ENCODE data around the gene LRP5.
"Not testable (repeated sequence)": the region's sequence is repeated elsewhere in the genome, so short reads cannot be mapped to it uniquely, and the experiment has no call there.

LRP5 gene

DNA sequence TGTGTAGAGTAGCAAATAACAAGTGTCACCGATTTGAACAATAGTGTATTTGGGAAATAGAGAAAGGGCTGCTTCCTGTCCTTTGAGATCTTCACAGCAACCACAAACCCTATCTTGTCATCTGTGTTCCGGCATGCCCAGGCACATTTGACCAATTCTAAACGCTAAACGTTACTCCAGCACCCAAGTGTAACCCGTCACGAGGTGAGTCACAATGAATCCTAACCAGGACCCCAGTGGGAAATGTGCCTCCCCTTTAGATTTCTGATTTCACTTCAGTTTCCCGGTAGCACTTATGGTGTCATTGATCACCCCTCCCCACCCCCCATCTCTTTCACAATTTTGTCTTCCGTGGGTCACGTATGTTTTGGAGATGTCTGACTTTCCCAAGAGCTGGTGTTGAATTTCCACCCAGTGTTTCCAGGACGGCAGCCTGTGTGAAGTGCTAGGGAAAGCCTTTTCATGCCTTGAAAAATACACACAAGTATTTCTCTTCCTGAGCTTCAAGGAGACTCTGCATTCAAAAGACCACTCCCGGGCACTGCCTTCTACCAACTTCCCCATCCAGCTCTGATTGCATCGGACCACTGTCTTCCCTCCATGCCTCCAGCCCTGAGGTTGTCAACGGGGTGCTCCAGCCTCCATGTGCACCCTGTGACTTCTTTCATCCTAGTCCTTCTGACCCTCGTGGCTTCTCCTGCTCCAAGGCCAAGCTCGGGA is 30.1 kb upstream of the LRP5 start:
- DNase-seq (ENCODE audit: low read depth in 2 of 2) = peak; percentile 17 to 34

DNA sequence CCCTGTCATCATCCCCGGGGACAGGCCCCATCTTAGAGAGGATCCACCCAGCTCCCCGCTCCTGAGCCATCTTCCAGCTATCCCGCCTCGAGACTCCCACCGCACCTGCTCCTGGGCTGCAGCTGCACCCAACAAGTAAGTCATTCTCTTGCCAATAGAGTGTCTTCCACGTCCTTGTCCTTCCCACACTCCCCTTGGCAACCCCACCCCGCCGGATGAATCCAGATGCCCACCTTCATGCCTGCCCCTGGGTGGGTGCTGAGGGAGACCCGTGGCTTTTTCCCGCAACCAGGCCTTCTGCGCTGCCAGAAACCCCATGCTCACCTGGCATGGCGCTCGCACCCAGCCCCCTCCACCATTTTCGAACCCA is 29.5 kb upstream of the LRP5 start:
- DNase-seq (ENCODE audit: low read depth in 2 of 2) = no peak

- DNase-seq (ENCODE audit: low read depth in 2 of 2) = not testable (repeated sequence)
These were observed 27.8 kb upstream of the LRP5 start for GRCh38 chr11:68284588-68284987.

GRCh38 chr11:68287419-68287818 is 25.0 kb upstream of the LRP5 start:
- DNase-seq (ENCODE audit: low read depth in 2 of 2) = no peak

DNA sequence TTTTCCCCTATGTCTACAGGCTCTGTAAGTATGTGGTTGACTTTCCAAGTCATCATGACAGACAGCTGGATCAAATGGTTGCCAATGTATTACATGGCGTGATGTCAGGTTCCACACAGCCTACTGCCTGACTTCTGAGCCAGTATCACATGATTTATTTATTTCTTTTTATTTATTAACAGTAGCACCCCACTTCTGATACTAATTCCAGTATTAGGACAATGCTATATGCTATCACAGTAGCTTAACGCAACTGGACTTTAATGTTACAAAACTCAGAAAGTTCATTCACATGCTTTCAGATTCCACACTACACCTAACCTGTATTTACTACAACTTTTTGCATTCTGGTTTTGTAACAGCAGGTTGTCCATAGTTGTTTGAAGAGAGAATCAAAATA is 22.9 kb upstream of the LRP5 start:
- no peak for DNase-seq (ENCODE audit: low read depth in 2 of 2)

DNA sequence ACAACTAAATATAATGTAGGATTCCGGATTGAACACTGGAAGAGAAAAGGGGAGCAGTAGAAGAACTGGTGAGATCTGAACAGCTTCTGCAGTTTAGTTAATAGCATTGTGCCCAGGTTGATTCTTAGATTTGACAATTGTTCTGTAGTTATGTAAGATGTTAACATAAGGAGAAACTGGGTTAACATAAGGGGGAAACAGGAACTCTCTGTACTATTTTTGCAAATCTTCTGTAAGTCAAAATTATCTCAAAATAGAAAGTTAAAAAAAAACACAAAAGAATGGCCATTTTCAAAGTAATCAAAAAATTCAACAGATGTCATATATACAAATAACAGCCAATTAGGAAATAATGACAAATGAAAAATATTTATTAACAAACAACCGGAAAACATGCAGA is 18.7 kb upstream of the LRP5 start:
- DNase-seq (ENCODE audit: low read depth in 2 of 2) = no peak

DNA sequence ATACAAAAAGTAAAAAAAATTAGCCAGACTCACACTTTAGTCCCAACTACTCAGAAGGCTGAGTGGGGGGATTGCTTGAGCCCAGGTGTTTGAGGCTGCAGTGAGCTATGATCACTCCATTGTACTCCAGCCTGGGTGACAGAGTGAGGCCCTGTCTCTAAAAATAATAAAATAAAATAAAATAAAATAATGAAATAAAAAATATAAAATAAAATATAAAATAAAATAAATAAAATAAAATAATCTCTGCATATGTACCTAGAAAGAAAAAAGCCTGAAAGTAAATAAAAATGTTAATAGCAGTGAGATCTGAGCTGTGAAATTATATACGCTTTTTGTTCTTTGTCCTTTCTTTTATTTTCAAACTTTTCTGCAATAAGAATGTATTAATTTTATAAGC is 17.1 kb upstream of the LRP5 start:
- DNase-seq (ENCODE audit: low read depth in 2 of 2) = no peak

DNA sequence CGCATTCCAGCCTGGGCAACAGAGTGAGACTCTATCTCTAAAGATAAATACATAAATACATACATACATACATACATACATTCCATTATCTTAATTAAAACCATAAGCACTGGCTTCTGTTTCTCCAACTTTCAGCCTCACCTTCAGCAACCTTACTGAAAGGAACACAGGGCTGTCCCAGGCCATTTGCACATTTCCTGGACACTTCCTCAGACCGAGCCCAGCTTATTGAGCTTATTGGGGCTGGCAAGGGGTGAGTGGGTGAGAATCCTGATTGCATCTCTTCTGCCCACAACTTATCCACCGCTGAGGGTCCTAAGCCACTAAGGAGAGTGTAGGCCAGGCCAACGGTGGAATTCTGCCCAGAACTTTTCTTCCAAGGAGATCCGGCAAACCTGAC is 16.5 kb upstream of the LRP5 start:
- no peak for DNase-seq (ENCODE audit: low read depth in 2 of 2)

DNA sequence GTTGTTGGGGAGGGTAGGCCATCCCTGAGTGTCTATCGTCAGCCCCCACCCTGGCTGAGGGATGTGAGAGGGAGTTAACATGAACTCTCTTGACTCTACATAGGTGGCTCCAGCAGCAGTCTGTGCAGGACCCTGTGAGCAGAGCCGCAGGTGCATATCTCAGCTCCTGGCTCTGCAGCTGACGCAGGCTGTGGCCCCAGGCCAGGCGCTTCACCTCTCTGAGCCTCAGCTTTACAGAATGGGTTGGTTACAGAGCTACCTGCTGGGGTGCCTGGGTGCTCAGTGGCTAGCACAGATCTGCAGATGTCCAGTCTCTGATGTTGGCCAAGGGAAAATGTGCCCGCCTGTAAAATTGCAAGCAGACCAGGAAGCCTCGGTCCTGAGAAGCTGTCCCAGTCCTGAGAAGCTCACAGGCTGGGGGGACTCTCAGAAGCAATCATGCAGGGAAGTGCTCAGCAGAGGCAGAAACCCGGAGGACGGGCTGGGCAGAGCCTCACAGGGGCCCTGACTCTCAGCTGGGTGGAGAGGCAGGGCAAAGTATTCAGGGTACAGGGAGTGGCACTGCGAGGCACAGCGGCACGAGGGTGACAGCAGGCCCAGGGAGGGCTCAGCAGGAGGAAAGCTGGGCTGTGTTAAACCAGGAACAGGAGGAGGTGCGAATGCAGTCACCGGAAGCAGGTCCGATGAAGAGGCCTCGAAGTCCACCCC is 15.9 kb upstream of the LRP5 start:
- DNase-seq (ENCODE audit: low read depth in 2 of 2) = no peak

GRCh38 chr11:68297052-68297378 is 15.4 kb upstream of the LRP5 start:
- no peak for DNase-seq (ENCODE audit: low read depth in 2 of 2)

DNA sequence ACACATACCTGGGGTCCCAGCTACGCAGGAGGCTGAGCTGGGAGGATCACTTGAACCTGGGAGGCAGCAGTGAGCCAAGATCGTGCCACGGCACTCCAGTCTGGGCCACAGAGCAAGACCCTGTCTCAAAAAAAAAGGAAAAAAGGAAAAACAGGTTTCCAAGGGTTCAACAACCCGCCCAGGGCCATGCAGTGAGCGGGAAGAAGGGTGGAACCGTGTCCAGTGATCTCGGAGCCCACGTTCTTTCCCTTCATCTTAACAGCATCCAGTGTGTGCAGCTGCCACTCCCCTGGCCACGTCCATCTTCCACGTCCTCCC is 14.9 kb upstream of the LRP5 start:
- no peak for DNase-seq (ENCODE audit: low read depth in 2 of 2)

DNA sequence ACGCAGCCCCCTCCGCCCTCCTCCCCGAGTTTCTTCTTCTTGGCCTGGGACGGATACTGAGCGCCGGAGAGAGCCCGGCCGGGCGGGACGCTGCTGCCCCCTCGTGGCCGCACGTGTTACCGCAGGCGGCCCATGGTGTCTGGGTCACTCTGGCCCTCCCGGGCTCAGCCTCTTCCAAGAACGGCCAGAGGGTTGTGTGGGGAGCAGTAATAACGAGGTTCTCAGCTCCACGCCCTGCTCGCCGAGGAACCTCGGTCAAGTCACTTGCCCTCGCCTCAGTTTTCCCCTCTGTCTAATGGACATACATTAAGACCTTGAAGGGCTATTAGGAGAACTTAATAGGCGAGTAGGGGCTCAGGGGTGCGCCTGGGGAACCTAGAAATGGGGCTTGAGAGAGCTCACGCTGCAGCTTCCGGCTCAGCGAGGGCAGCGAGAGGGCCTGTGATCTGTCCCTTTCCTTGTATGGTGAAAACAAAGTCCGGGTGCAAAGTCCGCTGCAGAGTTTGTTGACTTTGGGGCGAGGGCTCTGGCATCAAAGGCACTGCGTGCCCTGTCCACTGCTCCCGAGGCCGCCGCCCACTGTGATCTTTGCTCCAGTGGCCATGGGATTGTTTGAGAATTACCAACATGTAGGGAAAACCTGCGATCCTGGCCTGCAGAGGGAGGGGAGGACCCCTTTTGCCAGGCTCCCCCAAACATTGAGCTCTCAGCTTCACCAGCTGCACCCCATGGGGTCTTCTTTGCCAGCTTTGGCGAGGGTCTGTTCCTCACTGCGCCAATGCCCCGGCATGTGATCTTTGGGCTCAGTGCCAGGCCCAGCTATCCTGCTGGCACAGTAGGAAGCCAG is 14.4 kb upstream of the LRP5 start:
- DNase-seq (ENCODE audit: low read depth in 2 of 2) = peak; percentile 53 to 66

- DNase-seq (ENCODE audit: low read depth in 2 of 2) = no peak
These were observed 13.5 kb upstream of the LRP5 start for GRCh38 chr11:68298659-68299516.

DNA sequence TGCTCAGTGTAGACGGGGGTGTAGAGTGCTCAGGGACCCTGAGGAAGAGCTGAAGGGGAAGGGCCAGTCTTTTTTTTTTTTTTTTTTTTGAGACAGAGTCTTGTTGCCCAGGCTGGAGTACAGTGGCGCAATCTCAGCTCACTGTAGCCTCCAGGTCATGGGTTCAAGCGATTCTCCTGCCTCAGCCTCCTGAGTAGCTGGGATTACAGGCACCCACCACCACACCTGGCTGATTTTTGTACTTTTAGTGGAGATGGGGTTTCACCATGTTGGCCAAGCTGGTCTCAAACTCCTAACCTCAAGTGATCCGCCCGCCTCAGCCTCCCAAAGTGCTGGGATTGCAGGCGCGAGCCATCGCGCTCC is 12.9 kb upstream of the LRP5 start:
- DNase-seq (ENCODE audit: low read depth in 2 of 2) = not testable (repeated sequence)

DNA sequence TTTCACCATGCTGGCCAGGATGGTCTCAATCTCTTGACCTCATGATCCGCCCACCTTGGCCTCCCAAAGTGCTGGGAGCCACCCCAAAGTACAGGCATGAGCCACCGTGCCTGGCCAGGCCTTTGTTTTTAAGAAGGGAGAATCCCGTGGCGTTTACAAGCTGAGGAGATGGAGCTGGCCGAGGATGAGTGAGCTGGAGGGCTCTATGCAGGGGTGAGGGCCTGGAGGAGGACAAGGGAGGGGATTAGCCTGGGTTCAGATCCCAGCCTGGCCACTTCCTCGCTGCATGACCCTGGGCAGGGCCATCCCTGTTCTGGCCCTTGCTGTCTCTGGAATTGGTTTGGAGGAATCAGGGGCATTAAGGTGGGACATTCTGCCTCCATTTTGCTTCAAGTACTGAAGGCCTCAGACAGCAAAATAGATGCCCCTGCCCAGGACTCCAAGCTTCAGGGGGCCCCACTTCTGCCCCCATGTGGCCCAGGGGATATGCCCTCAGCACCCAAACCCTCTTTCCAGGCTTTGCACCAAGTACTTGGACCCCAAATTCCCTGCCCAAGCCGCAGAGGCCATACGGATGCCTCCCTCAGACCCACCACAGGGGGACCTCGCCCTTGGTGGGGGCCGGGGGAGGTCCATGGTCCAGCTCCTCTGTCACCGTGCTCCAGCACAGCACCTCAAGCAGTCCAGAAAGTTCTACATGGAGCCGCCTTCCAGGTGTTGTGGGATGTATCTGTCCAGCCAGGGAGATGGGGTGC is 12.1 kb upstream of the LRP5 start:
- no peak for DNase-seq (ENCODE audit: low read depth in 2 of 2)

DNA sequence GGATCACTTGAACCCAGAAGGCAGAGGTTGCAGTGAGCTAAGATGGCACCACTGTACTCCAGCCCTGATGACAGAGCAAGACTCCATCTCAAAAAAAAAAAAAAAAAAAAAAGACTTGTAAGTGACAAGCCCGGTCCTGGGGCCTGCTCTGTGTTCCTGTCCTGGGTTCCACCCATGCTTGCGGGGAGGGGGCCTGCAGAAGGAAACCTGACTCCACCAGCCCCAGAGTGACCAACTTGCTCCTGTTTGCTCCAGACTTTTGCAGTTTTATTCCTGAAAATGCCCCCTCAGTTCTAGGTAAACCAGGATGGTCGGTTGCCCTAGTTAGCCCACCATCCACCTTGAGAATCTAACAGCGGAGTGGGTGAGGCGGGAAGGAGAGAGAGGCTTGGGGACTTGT is 10.1 kb upstream of the LRP5 start:
- no peak for DNase-seq (ENCODE audit: low read depth in 2 of 2)

- no peak for DNase-seq (ENCODE audit: low read depth in 2 of 2)
These were observed 9.7 kb upstream of the LRP5 start for GRCh38 chr11:68302670-68303069.

DNA sequence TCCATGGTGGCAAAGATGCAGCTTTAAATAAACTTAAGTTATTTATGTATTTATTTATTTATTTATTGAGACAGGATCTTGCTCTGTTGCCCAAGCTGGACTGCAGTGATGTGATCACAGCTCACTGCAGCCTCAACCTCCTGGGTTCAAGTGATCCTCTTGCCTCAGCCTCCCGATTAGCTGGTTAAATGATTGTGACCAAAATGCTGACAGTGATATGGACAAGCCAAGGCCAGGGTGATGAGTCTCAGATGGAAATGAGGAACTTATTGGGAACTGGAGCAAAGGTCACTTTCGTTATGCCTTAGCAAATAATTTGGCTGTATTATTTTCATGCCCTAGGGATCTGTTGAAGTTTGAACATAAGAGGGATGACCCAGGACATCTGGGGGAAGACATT is 9.3 kb upstream of the LRP5 start:
- DNase-seq (ENCODE audit: low read depth in 2 of 2) = no peak

- no peak for DNase-seq (ENCODE audit: low read depth in 2 of 2)
These were observed 8.2 kb upstream of the LRP5 start for GRCh38 chr11:68303982-68304780.

DNA sequence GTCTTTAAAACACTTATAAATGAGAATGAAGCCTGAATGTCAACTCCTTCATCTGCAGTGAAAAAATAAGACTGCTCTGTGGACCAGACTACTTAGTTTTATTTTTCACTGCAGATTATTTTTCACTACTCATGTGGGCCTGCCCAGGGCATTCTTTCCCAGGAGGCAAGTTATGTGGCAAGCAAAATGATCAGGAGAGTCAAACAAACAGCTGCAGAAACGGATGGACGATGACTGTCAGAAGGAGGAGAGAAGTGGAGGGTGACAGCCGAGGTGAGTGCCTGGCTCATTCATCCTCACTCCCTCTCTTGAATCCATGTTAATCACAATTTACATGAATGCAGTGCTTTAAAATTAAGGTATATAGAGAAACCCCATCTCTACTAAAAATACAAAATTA is 5.8 kb upstream of the LRP5 start:
- DNase-seq (ENCODE audit: low read depth in 2 of 2) = no peak

DNA sequence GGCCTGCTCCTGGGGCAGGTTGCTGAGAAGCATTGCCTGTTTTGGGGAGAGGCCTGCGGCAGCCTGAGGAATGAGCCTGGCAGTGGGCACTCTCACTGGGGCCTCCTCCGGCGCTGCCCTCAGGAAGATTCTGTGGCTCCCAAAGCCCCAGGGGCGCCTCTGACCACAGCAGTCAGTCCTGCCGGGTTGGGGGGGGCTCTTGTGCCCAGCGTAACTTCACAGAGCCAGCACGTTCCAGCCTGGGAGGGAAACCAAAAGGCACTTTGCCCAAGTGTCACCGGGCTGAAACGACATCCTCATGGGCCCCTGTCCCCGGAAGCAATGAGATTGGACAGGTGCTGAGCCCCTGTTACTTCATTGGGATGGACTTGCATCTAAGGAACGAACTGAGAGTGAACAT is 4.3 kb upstream of the LRP5 start:
- DNase-seq (ENCODE audit: low read depth in 2 of 2) = no peak

All from stimulated activated CD8-positive, alpha-beta memory T cell treated with anti-CD3 and anti-CD28 coated beads, Interleukin-2, amount 100 ng/mL, for 48 hours (primary cell).